Mesothelial cell of epicardium (in vitro differentiated cells): ENCODE results near the gene GMNC. TPM values are rescaled to one million over a fixed set of nuclear protein-coding genes. Genes with fewer than 3 reads are reported as not detected.

Experiments used
- DNase-seq, 2 experiments: peaks; one replicate each; pipeline ENCODE4 v3.0.0; 2021; ENCODE audit warnings: low spot score in 2 of 2; ENCODE audit not compliant: unreplicated experiment in 2 of 2
- H3K27ac Mint-ChIP-seq: 2 replicates; pipeline ENCODE4 v1.8.0; 2021; ENCODE audit warnings: mixed read lengths
- H3K27me3 Mint-ChIP-seq: 2 replicates; pipeline ENCODE4 v1.8.0; 2021; ENCODE audit warnings: low read depth, mixed read lengths
- H3K36me3 Mint-ChIP-seq: 2 replicates; pipeline ENCODE4 v1.8.0; 2021; ENCODE audit warnings: mixed read lengths
- H3K4me1 Mint-ChIP-seq: 2 replicates; pipeline ENCODE4 v1.8.0; 2021; ENCODE audit warnings: mixed read lengths
- H3K4me3 Mint-ChIP-seq: 2 replicates; pipeline ENCODE4 v1.8.0; 2021; ENCODE audit warnings: mild to moderate bottlenecking, moderate library complexity, mixed read lengths
- H3K9me3 Mint-ChIP-seq: 2 replicates; pipeline ENCODE4 v1.8.0; 2021; ENCODE audit warnings: mixed read lengths
- total RNA-seq: library from RNA; stranded (reverse); gene quantifications from 3 replicates; pipeline ENCODE4 v1.2.1, GENCODE V29; 2021
- TF ChIP-seq, protein P1 (sequence below): fragments of 200-600 bp; sonication (generic); IDR thresholded peaks from one replicate; pipeline ENCODE4 v1.5.0; 2021; ENCODE audit warnings: antibody characterized with exemption; ENCODE audit not compliant: unreplicated experiment

GMNC gene
- total RNA-seq, 1 donor from 2014 or later: 0.60 TPM

DNA sequence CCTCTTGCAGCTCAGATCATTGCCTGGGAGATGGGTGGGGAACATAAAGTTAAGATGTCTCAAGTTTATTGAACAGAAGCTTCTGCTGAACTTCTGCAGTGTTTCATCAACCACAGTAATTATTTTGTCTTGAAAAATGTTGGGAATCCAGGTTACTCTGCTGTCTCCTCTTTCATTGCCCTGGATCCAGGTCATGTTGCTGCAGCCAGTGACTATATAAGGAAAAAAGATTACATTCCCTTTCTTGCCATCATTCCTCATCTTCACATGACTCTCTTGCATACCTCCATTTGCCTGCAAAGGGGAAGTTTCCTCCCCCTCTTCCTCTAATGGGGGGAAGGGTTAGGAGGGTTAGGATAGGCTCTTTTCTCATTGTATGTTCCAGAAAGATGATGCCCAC, 15.1 kb downstream of the GMNC start:
- DNase-seq: no peak
- Mint-ChIP-seq H3K27me3 (peaks cover 13% of the 10 kb centered on the region), H3K9me3 (no peaks in the 10 kb centered on the region), H3K27ac (no peak overlapping the region), H3K36me3 (no peaks in the 10 kb centered on the region), H3K4me1 (no peaks in the 10 kb centered on the region), H3K4me3 (no peak overlapping the region)
- TF ChIP-seq, protein P1, sequence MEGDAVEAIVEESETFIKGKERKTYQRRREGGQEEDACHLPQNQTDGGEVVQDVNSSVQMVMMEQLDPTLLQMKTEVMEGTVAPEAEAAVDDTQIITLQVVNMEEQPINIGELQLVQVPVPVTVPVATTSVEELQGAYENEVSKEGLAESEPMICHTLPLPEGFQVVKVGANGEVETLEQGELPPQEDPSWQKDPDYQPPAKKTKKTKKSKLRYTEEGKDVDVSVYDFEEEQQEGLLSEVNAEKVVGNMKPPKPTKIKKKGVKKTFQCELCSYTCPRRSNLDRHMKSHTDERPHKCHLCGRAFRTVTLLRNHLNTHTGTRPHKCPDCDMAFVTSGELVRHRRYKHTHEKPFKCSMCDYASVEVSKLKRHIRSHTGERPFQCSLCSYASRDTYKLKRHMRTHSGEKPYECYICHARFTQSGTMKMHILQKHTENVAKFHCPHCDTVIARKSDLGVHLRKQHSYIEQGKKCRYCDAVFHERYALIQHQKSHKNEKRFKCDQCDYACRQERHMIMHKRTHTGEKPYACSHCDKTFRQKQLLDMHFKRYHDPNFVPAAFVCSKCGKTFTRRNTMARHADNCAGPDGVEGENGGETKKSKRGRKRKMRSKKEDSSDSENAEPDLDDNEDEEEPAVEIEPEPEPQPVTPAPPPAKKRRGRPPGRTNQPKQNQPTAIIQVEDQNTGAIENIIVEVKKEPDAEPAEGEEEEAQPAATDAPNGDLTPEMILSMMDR: no peak

DNA sequence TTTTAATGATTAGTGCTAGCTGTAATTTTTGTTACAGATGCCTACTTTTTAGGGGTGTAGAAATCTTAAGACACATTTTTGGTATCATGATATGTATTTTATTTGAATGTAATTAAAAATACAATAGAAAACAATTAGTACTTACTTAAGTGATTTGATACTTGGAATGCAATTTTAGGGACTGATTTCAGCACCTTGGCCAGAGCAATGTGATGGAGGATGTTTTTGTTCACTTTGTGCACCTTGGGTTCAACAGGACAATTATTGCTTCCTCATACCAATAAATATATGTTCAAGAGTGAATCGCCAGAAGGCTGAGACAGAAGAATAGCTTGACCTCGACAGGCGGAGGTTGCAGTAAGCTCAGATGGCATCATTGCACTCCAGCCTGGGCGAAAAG, 22.3 kb downstream of the GMNC start:
- Mint-ChIP-seq H3K9me3 (no peaks in the 10 kb centered on the region), H3K36me3 (no peaks in the 10 kb centered on the region), H3K27ac (no peak overlapping the region), H3K4me1 (no peaks in the 10 kb centered on the region), H3K27me3 (peaks cover 16% of the 10 kb centered on the region), H3K4me3 (no peak overlapping the region)
- TF ChIP-seq, protein P1: no peak
- DNase-seq: no peak

DNA sequence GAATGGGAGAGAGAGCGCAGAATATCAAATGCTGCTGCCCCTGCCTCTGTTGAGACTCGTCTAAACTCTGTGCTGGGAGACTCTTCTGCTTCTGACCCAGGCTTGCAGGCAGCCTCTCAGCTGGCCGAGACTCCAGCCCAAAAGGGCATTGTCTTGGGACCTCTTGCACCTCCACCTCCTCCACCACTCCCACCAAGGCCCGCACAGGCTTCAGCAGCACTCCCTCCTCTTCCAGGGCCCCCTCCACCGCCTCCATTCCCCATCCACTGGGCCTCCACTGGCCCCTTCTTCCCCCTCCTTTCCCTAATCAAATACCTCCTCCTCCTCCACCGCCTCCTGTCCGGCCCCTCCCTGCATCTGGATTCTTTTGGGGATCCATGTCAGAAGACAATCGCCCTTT, 31.3 kb downstream of the GMNC start:
- Mint-ChIP-seq H3K9me3 (no peaks in the 10 kb centered on the region), H3K4me1 (peaks cover 3% of the 10 kb centered on the region), H3K27ac (no peak overlapping the region), H3K27me3 (peaks cover 10% of the 10 kb centered on the region), H3K36me3 (no peaks in the 10 kb centered on the region), H3K4me3 (no peak overlapping the region)
- TF ChIP-seq, protein P1: no peak
- DNase-seq: no peak

DNA sequence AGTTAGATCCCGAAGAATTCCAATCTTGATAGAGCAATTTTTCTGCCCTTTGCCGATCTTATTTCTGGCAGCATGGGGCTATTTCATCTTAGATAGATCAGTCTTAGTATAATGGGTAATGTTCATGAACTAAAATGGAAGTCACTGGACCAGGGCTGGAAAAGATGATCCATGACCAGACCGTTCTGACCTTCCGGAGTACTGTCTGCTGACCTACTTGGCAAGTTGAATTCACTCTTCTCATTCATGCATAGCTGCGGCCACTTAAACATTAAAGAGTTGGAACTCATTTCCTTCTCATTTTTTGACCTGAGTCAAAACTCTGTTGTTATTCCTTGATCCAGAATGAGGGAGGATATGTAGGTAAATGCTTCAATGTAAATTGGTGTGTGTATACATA, 32.5 kb downstream of the GMNC start:
- DNase-seq: no peak
- H3K4me1 Mint-ChIP-seq: peaks cover 3% of the 10 kb centered on the region
- H3K27me3 Mint-ChIP-seq: peaks cover 12% of the 10 kb centered on the region
- TF ChIP-seq, protein P1: no peak
- H3K36me3 Mint-ChIP-seq: no peaks in the 10 kb centered on the region
- H3K4me3 Mint-ChIP-seq: no peak overlapping the region
- no peak overlapping the region for H3K27ac Mint-ChIP-seq
- H3K9me3 Mint-ChIP-seq: no peaks in the 10 kb centered on the region

DNA sequence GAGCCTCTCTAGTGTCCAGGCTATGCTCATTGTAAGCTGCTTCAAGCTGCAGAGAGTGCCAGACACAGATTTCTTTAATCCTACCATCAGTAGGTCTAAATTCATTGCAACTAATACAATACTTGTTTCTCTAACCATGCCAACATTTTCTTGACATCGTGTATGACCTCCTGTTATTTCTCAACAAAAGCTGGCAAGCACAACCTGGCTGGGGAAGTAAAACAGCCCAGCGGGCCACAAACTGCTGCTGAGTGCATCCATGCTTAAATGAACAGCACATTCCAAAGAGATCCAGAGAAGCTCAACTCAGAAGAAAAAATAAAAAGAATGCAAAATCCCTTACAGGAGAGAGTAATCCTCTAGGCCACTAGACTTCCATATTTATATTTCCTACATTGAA, 36.5 kb downstream of the GMNC start:
- no peak for DNase-seq
- Mint-ChIP-seq H3K4me1 (peaks cover 3% of the 10 kb centered on the region), H3K36me3 (no peaks in the 10 kb centered on the region), H3K9me3 (peaks cover 9% of the 10 kb centered on the region), H3K27ac (no peak overlapping the region), H3K4me3 (no peak overlapping the region), H3K27me3 (peaks cover 10% of the 10 kb centered on the region)
- TF ChIP-seq, protein P1: no peak

DNA sequence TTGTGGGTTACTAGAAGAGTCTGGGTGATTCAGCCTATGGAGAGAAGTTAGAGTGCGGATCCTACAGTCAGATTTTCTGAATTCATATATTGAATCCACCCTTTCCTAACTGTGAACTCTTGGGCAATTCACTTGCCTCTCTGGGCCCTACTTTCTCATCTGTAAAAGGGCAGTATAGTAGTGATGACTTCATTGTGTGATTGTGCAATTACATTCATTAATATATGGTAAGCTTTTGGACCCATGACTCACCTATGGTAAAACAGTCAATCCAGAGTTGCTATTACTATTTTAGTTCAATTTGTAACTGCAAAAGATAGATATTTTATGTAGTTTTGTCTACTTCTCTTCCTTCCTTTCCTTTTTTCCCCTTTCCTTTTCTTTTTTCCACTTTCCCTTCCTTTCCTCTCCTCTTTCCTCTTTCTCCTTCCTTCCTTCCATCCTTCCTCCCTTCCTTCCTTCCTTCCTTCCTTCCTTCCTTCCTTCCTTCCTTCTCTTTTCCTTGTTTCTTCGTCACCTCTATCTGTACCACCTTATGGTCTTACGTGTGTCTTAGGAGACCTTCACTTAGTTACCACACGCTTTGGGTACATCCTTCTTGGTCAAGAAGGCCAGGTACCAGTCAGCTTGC, 37.0 kb downstream of the GMNC start:
- TF ChIP-seq, protein P1: no peak
- peaks cover 9% of the 10 kb centered on the region for H3K9me3 Mint-ChIP-seq
- DNase-seq: no peak
- no peaks in the 10 kb centered on the region for H3K36me3 Mint-ChIP-seq
- H3K27me3 Mint-ChIP-seq: peaks cover 10% of the 10 kb centered on the region
- H3K4me3 Mint-ChIP-seq: no peak overlapping the region
- no peak overlapping the region for H3K27ac Mint-ChIP-seq
- H3K4me1 Mint-ChIP-seq: peaks cover 3% of the 10 kb centered on the region
